Nephron (organoid): ENCODE data around the gene PEX16.

Source experiments
- H3K27ac Mint-ChIP-seq, 3 experiments: 2 replicates each; pipeline ENCODE4 v1.8.0; 2020; ENCODE audit warnings: mixed read lengths in 3 of 3, mild to moderate bottlenecking in 2 of 3, moderate library complexity in 1 of 3
- H3K27me3 Mint-ChIP-seq: 2 replicates; pipeline ENCODE4 v1.8.0; 2021; ENCODE audit warnings: low read depth, mild to moderate bottlenecking, moderate library complexity, mixed read lengths
- H3K36me3 Mint-ChIP-seq: 2 replicates; pipeline ENCODE4 v1.8.0; 2020; ENCODE audit warnings: low read depth, mixed read lengths
- H3K4me1 Mint-ChIP-seq: 2 replicates; pipeline ENCODE4 v1.8.0; 2020; ENCODE audit warnings: mixed read lengths
- H3K4me3 Mint-ChIP-seq, 3 experiments: 2 replicates each; pipeline ENCODE4 v1.8.0; 2020; ENCODE audit warnings: mild to moderate bottlenecking in 3 of 3, mixed read lengths in 3 of 3, moderate library complexity in 2 of 3
- H3K9me3 Mint-ChIP-seq: 2 replicates; pipeline ENCODE4 v1.8.0; 2020; ENCODE audit warnings: mixed read lengths
- TF ChIP-seq, protein P1 (sequence below), 3 experiments: fragments of 200-600 bp; sonication (generic); IDR thresholded peaks; one replicate each; pipeline ENCODE4 v1.5.0; 2021; ENCODE audit warnings: antibody characterized with exemption in 3 of 3; ENCODE audit not compliant: unreplicated experiment in 3 of 3

Gene PEX16

GRCh38 chr11:45889555-45889954 is 28.1 kb downstream of the PEX16 start:
- H3K27ac Mint-ChIP-seq = no peak overlapping the region
- no peaks in the 10 kb centered on the region for H3K36me3 Mint-ChIP-seq
- TF ChIP-seq, protein P1, sequence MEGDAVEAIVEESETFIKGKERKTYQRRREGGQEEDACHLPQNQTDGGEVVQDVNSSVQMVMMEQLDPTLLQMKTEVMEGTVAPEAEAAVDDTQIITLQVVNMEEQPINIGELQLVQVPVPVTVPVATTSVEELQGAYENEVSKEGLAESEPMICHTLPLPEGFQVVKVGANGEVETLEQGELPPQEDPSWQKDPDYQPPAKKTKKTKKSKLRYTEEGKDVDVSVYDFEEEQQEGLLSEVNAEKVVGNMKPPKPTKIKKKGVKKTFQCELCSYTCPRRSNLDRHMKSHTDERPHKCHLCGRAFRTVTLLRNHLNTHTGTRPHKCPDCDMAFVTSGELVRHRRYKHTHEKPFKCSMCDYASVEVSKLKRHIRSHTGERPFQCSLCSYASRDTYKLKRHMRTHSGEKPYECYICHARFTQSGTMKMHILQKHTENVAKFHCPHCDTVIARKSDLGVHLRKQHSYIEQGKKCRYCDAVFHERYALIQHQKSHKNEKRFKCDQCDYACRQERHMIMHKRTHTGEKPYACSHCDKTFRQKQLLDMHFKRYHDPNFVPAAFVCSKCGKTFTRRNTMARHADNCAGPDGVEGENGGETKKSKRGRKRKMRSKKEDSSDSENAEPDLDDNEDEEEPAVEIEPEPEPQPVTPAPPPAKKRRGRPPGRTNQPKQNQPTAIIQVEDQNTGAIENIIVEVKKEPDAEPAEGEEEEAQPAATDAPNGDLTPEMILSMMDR (IDR thresholded peaks at IDR 0.05; ENCODE audit: unreplicated experiment in 3 of 3) = no peak
- peaks cover 36% of the 10 kb centered on the region for H3K27me3 Mint-ChIP-seq
- no peaks in the 10 kb centered on the region for H3K9me3 Mint-ChIP-seq
- H3K4me3 Mint-ChIP-seq = no peak overlapping the region
- peaks cover 9% of the 10 kb centered on the region for H3K4me1 Mint-ChIP-seq

- H3K27ac Mint-ChIP-seq = no peak overlapping the region
- H3K27me3 Mint-ChIP-seq = peaks cover 43% of the 10 kb centered on the region
- no peaks in the 10 kb centered on the region for H3K36me3 Mint-ChIP-seq
- TF ChIP-seq, protein P1 (IDR thresholded peaks at IDR 0.05; ENCODE audit: unreplicated experiment in 3 of 3) = no peak
- no peaks in the 10 kb centered on the region for H3K9me3 Mint-ChIP-seq
- peak overlapping the region in 2 of 3 experiments; percentile 26 to 32 for H3K4me3 Mint-ChIP-seq
- peaks cover 4% of the 10 kb centered on the region for H3K4me1 Mint-ChIP-seq
Observed at GRCh38 chr11:45887587-45887986, 30.1 kb downstream of the PEX16 start.

GRCh38 chr11:45886816-45887520 is 30.7 kb downstream of the PEX16 start:
- no peak overlapping the region for H3K27ac Mint-ChIP-seq
- H3K4me1 Mint-ChIP-seq = peaks cover 4% of the 10 kb centered on the region
- peaks cover 5% of the 10 kb centered on the region for H3K36me3 Mint-ChIP-seq
- H3K4me3 Mint-ChIP-seq = peak overlapping the region; percentile 21 to 61 (median 55)
- H3K27me3 Mint-ChIP-seq = peaks cover 38% of the 10 kb centered on the region
- no peaks in the 10 kb centered on the region for H3K9me3 Mint-ChIP-seq
- TF ChIP-seq, protein P1 (IDR thresholded peaks at IDR 0.05; ENCODE audit: unreplicated experiment in 3 of 3) = no peak

GRCh38 chr11:45885921-45886721 is 31.6 kb downstream of the PEX16 start:
- peaks cover 4% of the 10 kb centered on the region for H3K4me1 Mint-ChIP-seq
- TF ChIP-seq, protein P1 (IDR thresholded peaks at IDR 0.05; ENCODE audit: unreplicated experiment in 3 of 3) = no peak
- H3K9me3 Mint-ChIP-seq = no peaks in the 10 kb centered on the region
- H3K36me3 Mint-ChIP-seq = peaks cover 5% of the 10 kb centered on the region
- H3K4me3 Mint-ChIP-seq = peak overlapping the region; percentile 46 to 63 (median 61)
- H3K27me3 Mint-ChIP-seq = peaks cover 38% of the 10 kb centered on the region
- H3K27ac Mint-ChIP-seq = no peak overlapping the region

DNA sequence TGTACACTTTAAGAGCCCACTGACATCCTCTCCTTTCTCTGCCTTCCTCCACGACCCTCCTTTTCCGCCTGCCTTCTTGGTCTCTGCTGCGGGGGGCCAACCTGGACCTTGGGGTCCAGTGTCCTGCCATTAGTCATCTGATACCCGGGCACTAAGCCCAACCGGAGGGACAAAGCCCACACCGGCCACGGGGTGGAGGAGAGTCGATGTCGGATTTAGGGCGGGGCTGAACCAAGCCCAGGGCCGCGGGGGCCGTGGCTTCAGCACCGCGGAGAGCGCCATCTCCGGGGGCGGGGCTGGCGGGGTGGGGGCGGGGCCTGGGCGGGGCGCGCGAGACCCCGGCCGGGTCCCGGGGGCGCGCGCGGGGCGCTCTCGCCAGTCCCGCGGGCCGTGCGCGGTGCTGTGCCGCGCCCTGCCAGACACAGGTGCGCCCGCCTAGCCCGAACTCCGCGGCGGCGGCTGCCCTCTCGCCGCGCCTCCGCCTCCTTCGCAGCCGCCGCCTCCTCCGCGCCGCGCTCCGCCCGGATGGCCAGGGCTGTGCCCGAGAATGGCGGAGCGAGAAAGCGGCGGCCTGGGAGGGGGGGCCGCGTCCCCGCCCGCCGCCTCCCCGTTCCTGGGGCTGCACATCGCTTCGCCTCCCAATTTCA is 32.3 kb downstream of the PEX16 start, which contains the start of gene MAPK8IP1:
TSS of gene MAPK8IP1 (plus strand) at position 378 of the 647 bp plus-strand sequence. CDS start at position 548, 170 bp downstream.
- Mint-ChIP-seq H3K27ac (no peak within 1 kb of the TSS), H3K4me1 (peaks cover 11% of the 10 kb centered on the region)

More for the DNA sequence above, 32.3 kb downstream of the PEX16 start, which contains the start of gene MAPK8IP1:
- peaks cover 33% of the 10 kb centered on the region for H3K27me3 Mint-ChIP-seq
- no peaks in the 10 kb centered on the region for H3K9me3 Mint-ChIP-seq
- peaks cover 11% of the 10 kb centered on the region for H3K36me3 Mint-ChIP-seq
- H3K4me3 Mint-ChIP-seq = peak within 1 kb of the TSS; percentile 74 to 77 (median 76)
- TF ChIP-seq, protein P1 (IDR thresholded peaks at IDR 0.05; ENCODE audit: unreplicated experiment in 3 of 3) = no peak
